OCI-LY3 (cell line): Measurements from ENCODE around the gene CA5B.

Source experiments
- EZH2phosphoT487 ChIP-seq: fragments of 200-600 bp; shearing (Covaris generic); IDR thresholded peaks from 2 replicates; pipeline ENCODE4 v1.6.1; 2018; ENCODE audit warnings: antibody characterized with exemption, mixed run types, low read depth
- TF ChIP-seq, protein P1 (sequence below): fragments of 200-600, 300-600 bp; sonication (generic); IDR thresholded peaks from 2 replicates; pipeline ENCODE4 v1.5.1; 2014; ENCODE audit warnings: antibody characterized with exemption, low read length, low read depth

DNA sequence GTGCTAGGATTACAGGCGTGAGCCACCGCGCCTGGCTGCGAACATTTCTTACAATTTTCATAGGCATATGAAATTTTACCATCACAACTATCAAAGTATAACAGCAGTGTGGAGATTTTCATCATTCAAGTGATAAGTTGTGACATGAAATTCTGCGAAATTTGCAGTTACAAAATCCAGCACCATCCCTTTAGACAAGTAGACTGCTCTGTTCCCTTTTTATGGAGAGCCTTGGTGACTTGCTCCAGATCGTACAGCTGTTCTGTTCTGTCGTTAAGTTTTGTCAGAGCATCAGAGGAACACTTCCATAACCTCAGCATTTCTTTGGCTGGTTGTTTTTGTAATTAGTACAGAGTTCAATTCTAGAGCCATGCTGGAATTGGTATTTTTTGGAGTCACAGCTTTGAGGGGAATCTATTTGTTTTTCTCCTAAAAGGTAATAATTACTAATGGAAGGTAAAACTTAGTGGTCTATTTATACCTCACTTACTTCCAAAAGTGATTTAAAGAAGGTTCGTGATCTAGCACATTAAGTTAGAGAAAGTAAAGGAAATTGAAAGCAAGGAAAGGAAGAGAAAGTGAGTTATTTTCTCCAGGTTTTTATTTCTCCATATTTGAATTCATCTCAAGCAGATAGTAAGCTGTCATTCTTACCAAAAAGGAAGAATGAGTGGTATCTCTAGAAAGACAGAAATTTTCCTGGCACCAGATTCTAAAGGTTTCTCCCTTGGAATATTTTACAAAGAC is 74.3 kb downstream of the CA5B start:
- TF ChIP-seq, protein P1, sequence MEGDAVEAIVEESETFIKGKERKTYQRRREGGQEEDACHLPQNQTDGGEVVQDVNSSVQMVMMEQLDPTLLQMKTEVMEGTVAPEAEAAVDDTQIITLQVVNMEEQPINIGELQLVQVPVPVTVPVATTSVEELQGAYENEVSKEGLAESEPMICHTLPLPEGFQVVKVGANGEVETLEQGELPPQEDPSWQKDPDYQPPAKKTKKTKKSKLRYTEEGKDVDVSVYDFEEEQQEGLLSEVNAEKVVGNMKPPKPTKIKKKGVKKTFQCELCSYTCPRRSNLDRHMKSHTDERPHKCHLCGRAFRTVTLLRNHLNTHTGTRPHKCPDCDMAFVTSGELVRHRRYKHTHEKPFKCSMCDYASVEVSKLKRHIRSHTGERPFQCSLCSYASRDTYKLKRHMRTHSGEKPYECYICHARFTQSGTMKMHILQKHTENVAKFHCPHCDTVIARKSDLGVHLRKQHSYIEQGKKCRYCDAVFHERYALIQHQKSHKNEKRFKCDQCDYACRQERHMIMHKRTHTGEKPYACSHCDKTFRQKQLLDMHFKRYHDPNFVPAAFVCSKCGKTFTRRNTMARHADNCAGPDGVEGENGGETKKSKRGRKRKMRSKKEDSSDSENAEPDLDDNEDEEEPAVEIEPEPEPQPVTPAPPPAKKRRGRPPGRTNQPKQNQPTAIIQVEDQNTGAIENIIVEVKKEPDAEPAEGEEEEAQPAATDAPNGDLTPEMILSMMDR = no peak
- no peak for TF ChIP-seq EZH2phosphoT487
